Measurements from ENCODE around the gene RAB11A. TPM values are rescaled to one million over a fixed set of nuclear protein-coding genes. Genes with fewer than 3 reads are reported as not detected.

Gene RAB11A
- 288 TPM for polyA plus RNA-seq (ENCODE audit: insufficient read length)
- long read RNA-seq, donor 1, full-length matches to known transcripts, result 83 of 111 reads
- long read RNA-seq, donor 1, partial matches to known transcripts, result 15 of 111 reads
- long read RNA-seq, donor 1, other reads (novel, unspliced or antisense), result 13 of 111 reads
- long read RNA-seq, donor 2, full-length matches to known transcripts, result 71 of 110 reads
- long read RNA-seq, donor 2, partial matches to known transcripts, result 21 of 110 reads
- long read RNA-seq, donor 2, other reads (novel, unspliced or antisense), result 18 of 110 reads
- long read RNA-seq, donor 3, full-length matches to known transcripts, result 61 of 69 reads
- long read RNA-seq, donor 3, partial matches to known transcripts, result 0 of 69 reads
- long read RNA-seq, donor 3, other reads (novel, unspliced or antisense), result 8 of 69 reads
- long read RNA-seq, donor 4, full-length matches to known transcripts, result 4 of 4 reads
- long read RNA-seq, donor 4, partial matches to known transcripts, result 0 of 4 reads
- long read RNA-seq, donor 4, other reads (novel, unspliced or antisense), result 0 of 4 reads
- long read RNA-seq, donor 5, full-length matches to known transcripts, result 139 of 196 reads
- long read RNA-seq, donor 5, partial matches to known transcripts, result 20 of 196 reads
- long read RNA-seq, donor 5, other reads (novel, unspliced or antisense), result 37 of 196 reads
- long read RNA-seq, donor 6, full-length matches to known transcripts, result 59 of 94 reads
- long read RNA-seq, donor 6, partial matches to known transcripts, result 19 of 94 reads
- long read RNA-seq, donor 6, other reads (novel, unspliced or antisense), result 16 of 94 reads
- long read RNA-seq, donor 7, full-length matches to known transcripts, result 112 of 135 reads
- long read RNA-seq, donor 7, partial matches to known transcripts, result 0 of 135 reads
- long read RNA-seq, donor 7, other reads (novel, unspliced or antisense), result 23 of 135 reads
- long read RNA-seq, donor 8, full-length matches to known transcripts, result 35 of 48 reads
- long read RNA-seq, donor 8, partial matches to known transcripts, result 6 of 48 reads
- long read RNA-seq, donor 8, other reads (novel, unspliced or antisense), result 7 of 48 reads

GRCh38 chr15:65869126-65869953 is at the start of gene RAB11A:
Gene RAB11A, plus strand, starts transcription at chr15:65869491. Its CDS starts 95 bp downstream, at chr15:65869586.
- DNase-seq, result peak; percentile 95

- DNase-seq, result no peak
Observed at GRCh38 chr15:65819563-65819960, 49.7 kb upstream of the RAB11A start.

GRCh38 chr15:65821070-65821469 is 48.2 kb upstream of the RAB11A start:
- no peak for DNase-seq

DNA sequence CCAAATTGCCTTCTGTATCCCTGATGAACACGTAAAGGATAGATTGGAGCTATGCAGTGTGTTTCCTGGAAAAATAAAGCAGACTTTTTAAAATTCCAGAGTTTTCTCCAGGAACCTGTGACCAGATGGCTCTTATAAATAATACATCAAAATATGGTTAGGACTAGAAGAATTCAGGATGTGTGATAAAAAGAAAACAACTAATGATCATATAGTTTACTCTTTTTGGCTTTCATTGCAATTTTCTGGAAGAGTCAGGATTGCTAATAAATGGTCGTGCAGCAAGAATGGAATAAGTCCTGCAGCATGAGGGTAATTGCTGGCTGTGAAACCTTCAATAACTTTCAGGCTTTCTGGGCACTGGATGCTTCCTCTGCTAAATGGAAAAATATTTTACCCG is 47.0 kb upstream of the RAB11A start:
- DNase-seq, result no peak

- peak; percentile 55 for DNase-seq
Observed at GRCh38 chr15:65824031-65824743, 45.1 kb upstream of the RAB11A start.

- no peak for DNase-seq
Observed at GRCh38 chr15:65824941-65825544, 44.2 kb upstream of the RAB11A start.

GRCh38 chr15:65827065-65827464 is 42.2 kb upstream of the RAB11A start:
- no peak for DNase-seq

DNA sequence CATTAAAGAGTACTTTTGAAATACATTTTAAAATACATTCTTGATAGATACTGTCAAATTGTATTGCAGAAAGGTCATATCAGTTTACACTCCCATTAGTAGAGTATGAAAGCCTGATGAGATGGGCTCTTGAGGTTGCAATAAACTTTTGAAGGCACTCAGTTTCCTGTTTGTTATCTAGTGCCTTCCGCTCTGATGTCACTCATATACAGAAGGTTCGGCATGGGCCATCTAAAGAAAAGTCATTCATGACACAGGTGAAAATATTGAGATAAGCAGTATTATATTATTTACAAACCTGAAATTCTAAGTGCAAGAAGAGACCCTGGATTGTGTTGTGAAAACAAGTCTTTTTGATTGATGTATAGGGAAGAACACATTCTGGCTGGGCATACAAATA is 40.7 kb upstream of the RAB11A start:
- DNase-seq, result no peak

DNA sequence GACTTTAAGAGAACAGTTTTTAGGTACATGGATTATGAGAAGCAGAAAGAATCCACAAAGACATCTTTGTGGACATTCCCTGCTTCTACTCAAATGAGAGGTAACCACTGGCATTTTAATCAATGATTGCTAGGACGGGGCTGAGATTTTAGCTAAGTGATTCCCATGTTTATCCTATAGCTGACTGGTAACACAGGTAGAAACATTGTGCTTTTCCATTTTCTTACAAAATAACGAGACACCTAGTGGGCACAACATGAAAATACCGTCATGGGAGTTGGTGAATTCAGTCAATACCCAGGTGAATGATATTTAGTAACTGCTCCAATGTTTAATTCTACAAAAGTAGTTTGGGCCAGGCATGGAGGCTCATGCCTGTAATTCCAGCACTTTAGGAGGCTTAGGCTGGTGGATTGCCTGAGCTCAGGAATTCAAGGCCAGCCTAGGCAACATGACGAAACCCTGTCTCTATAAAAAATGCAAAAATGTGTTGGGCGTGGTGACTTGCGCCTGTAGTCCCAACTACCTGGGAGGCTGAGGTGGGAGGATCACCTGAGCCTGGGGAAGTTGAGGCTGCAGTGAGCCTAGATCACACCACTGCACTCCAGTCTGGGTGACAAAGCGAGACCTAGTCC is 40.0 kb upstream of the RAB11A start:
- DNase-seq, result no peak

DNA sequence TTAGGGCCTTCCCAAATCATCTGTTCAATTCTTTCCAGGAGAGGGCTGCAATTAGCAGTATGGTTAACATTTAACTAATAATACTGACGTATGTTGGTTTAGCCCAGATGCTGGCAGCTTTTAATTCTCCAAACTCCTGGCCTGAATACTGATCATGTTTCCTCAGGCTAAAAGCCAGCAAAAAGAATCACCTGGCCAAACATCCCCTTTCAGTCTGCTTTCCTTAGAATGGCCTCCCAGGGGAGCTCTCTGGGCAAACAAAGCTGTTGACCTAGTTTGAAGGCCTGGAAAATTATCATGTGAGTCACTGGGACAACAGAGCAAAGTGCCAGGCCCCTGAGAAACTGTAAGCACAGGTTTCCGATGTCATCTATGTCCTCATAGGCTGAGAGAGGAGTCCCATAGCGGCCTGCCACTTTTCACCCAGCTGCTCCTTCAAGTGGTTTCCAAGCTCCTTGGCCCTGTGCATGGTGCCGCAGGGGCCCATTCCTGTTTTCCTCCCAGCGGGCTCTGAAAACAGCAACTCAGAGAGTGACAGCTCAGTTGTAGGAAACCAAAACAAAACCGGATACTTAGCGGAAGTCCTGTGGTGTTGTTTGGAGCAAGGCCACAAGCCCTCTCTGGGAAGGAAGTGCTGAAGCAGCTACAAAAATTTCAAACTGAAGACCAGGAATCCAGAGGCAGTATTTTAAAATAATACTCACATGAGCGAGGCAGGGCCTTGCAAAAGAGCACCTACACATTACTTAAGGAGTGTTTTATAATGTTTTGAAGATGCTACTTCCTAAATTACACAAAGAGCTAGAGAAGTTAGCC is 36.5 kb upstream of the RAB11A start:
- DNase-seq, result peak; percentile 82

GRCh38 chr15:65833501-65834205 is 35.6 kb upstream of the RAB11A start:
- DNase-seq, result no peak

DNA sequence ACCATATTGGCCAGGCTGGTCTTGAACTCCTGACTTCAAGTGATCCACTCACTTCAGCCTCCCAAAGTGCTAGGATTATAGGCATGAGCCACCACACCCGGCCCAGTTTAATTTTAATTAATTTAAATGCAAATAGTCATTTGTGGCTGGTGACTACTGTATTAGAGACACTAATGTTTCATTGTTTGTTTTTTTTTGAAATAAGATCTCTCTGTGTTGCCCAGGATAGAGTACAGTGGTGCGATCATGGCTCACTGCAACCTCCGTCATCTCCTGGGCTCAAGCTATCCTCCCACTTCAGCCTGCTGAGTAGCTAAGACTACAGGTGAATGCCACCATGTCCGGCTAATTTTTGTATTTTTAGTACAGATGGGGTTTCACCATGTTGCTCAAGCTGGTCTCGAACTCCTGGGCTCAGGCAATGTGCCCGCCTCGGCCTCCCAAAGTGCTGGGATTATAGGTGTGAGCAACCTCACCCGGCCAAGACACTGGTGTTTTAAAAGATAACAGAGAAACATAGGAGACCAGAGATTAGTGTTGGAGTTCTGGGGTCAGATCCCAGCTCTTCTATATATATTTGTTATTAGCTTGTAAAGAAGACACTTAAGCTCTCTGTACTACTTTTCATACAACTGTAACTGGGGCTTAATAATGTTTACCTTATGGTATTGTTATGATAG is 34.5 kb upstream of the RAB11A start:
- no peak for DNase-seq

DNA sequence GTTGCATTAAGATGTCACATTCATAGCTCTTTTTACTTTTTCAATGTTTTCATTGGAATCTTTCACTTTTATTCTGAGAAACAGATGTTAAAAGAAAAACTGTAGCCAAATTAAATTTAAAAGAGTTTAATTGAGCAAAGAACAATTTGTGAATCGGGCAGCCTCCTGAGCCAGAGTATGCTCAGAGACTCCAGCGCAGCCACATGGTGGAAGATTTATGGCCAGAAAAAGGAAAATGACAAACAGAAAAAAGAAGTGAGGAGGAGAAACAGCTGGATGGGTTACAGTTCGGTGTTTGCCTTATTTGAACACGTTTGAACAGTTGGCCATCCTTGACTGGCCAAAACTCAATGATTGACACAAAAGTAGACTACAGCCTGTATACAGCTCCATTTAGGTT is 33.8 kb upstream of the RAB11A start:
- no peak for DNase-seq

- no peak for DNase-seq
Observed at GRCh38 chr15:65836665-65837064, 32.6 kb upstream of the RAB11A start.

DNA sequence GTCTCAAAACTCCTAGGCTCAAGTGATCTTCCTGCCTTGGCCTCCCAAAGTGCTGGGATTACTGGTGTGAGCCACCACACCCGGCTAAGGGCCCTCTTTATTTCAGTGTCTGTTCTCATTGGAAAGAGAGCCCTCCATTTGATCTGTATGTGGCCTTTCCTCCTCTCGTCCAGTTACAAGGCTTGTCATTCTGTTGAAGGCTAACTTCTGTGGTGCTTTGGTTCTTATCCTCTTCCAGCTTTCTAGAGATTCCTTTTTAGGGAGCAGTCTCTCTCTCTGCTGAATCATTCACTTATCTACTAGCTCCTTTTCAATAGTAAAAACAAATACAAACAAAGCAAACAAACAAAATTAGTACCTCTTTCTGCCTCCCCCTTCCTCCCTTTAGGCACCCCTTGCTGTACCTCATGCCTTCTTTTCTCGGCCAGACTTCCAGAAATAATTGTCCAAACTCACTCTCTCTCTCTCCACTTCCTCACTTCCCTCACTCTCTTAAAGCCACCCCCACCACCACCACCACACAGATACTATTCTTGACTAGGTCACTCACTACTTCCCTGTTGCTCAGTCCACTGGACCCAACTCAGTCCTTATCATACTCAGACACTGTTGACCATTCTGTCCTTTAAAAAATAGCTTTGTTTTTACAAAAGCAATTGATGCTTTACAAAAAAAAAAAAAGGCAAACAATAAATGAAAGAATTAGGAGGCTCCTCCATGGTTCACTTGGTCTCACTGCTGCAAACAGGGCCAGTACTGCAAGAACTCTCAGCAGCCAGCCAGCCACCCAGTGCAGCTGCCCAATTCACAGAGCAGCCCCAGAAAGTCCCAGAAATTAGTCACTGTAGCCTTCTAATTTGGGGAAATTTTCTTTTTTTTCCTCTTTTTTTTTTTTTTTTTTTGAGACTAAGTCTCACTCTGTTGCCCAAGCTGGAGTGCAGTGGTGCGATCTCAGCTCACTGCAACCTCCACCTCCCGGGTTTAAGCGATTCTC is 31.7 kb upstream of the RAB11A start:
- no peak for DNase-seq

GRCh38 chr15:65839354-65839901 is 29.9 kb upstream of the RAB11A start:
- DNase-seq, result no peak
